Measurements from ENCODE around the gene LRRC32.

DNA sequence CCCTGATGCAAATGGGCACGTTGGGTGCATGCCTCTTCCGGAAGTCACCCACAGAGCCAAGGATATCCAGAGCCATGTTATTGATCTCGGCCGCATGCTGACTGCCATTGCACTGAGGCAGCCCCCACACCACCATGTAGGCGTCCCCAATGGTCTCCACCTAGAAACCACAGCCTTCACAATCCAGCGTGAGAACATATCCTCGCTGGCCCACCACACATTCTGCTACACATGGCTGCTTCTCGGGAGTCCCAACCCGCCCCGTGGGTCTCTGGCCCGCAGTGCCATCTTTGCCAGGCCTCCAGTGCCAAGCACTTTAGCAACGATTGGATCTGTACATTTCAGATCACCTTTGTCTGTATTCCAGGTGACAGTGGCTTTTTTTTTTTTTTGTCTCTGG is 26.2 kb upstream of the LRRC32 start:
- TF ChIP-seq, protein P1, sequence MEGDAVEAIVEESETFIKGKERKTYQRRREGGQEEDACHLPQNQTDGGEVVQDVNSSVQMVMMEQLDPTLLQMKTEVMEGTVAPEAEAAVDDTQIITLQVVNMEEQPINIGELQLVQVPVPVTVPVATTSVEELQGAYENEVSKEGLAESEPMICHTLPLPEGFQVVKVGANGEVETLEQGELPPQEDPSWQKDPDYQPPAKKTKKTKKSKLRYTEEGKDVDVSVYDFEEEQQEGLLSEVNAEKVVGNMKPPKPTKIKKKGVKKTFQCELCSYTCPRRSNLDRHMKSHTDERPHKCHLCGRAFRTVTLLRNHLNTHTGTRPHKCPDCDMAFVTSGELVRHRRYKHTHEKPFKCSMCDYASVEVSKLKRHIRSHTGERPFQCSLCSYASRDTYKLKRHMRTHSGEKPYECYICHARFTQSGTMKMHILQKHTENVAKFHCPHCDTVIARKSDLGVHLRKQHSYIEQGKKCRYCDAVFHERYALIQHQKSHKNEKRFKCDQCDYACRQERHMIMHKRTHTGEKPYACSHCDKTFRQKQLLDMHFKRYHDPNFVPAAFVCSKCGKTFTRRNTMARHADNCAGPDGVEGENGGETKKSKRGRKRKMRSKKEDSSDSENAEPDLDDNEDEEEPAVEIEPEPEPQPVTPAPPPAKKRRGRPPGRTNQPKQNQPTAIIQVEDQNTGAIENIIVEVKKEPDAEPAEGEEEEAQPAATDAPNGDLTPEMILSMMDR (IDR thresholded peaks at IDR 0.05) = no peak
- no peak for TF ChIP-seq POLR2A (IDR thresholded peaks at IDR 0.05)

Data from adrenal gland (tissue), 5 donors.